ENCODE data around the gene NUDT8. TPM values are rescaled to one million over a fixed set of nuclear protein-coding genes. Genes with fewer than 3 reads are reported as not detected.

NUDT8 gene
- polyA plus RNA-seq, 1 donor, result 14.6 TPM

GRCh38 chr11:67648140-67648795 lies 18.5 kb upstream of the NUDT8 start:
- Histone ChIP-seq H3K27me3 (ENCODE audit: control insufficient read depth, insufficient read depth, low read length) (no peaks in the 10 kb centered on the region), H3K27ac (ENCODE audit: low read length) (peak overlapping the region; percentile 47), H3K4me3 (ENCODE audit: low read length) (no peak overlapping the region), H3K9me3 (ENCODE audit: control insufficient read depth, low read depth, low read length) (no peaks in the 10 kb centered on the region), H3K36me3 (ENCODE audit: control insufficient read depth, insufficient read depth, low read length) (peaks cover 18% of the 10 kb centered on the region), H3K4me1 (ENCODE audit: control insufficient read depth, insufficient read depth, low read length) (peaks cover 43% of the 10 kb centered on the region)
- no CpG with 5 or more reads among the region's 12 CpGs for WGBS (ENCODE audit: insufficient coverage, low lambda C conversion rate)
- peak in 1 of 2 donors; percentile 43 for DNase-seq

- H3K27ac ChIP-seq (ENCODE audit: low read length), result peak overlapping the region; percentile 47
- no peaks in the 10 kb centered on the region for H3K9me3 ChIP-seq (ENCODE audit: control insufficient read depth, low read depth, low read length)
- H3K4me1 ChIP-seq (ENCODE audit: control insufficient read depth, insufficient read depth, low read length), result peaks cover 41% of the 10 kb centered on the region
- H3K36me3 ChIP-seq (ENCODE audit: control insufficient read depth, insufficient read depth, low read length), result peaks cover 18% of the 10 kb centered on the region
- H3K27me3 ChIP-seq (ENCODE audit: control insufficient read depth, insufficient read depth, low read length), result no peaks in the 10 kb centered on the region
- WGBS (ENCODE audit: insufficient coverage, low lambda C conversion rate), result no CpG with 5 or more reads among the region's 15 CpGs
- peak; percentile 69 to 82 for DNase-seq
- H3K4me3 ChIP-seq (ENCODE audit: low read length), result no peak overlapping the region
Observed at GRCh38 chr11:67647471-67647870, 17.7 kb upstream of the NUDT8 start.

- no peak overlapping the region for H3K4me3 ChIP-seq (ENCODE audit: low read length)
- peak in 1 of 2 donors; percentile 21 for DNase-seq
- no peaks in the 10 kb centered on the region for H3K27me3 ChIP-seq (ENCODE audit: control insufficient read depth, insufficient read depth, low read length)
- H3K9me3 ChIP-seq (ENCODE audit: control insufficient read depth, low read depth, low read length), result no peaks in the 10 kb centered on the region
- WGBS (ENCODE audit: insufficient coverage, low lambda C conversion rate), result no CpG with 5 or more reads among the region's 24 CpGs
- peaks cover 18% of the 10 kb centered on the region for H3K36me3 ChIP-seq (ENCODE audit: control insufficient read depth, insufficient read depth, low read length)
- H3K27ac ChIP-seq (ENCODE audit: low read length), result no peak overlapping the region
- H3K4me1 ChIP-seq (ENCODE audit: control insufficient read depth, insufficient read depth, low read length), result peaks cover 38% of the 10 kb centered on the region
Observed at GRCh38 chr11:67646535-67647336, 17.0 kb upstream of the NUDT8 start.

- 67% methylated on average over 3 of the region's 24 CpGs for WGBS (ENCODE audit: insufficient coverage, low lambda C conversion rate)
Observed at GRCh38 chr11:67645521-67646461, 16.1 kb upstream of the NUDT8 start.

GRCh38 chr11:67644472-67645418 lies 15.0 kb upstream of the NUDT8 start:
- H3K4me1 ChIP-seq (ENCODE audit: control insufficient read depth, insufficient read depth, low read length), result peaks cover 33% of the 10 kb centered on the region
- H3K27ac ChIP-seq (ENCODE audit: low read length), result no peak overlapping the region
- WGBS (ENCODE audit: insufficient coverage, low lambda C conversion rate), result no CpG with 5 or more reads among the region's 22 CpGs
- peaks cover 18% of the 10 kb centered on the region for H3K36me3 ChIP-seq (ENCODE audit: control insufficient read depth, insufficient read depth, low read length)
- H3K4me3 ChIP-seq (ENCODE audit: low read length), result no peak overlapping the region
- no peak for DNase-seq
- H3K9me3 ChIP-seq (ENCODE audit: control insufficient read depth, low read depth, low read length), result no peaks in the 10 kb centered on the region
- no peaks in the 10 kb centered on the region for H3K27me3 ChIP-seq (ENCODE audit: control insufficient read depth, insufficient read depth, low read length)

More at GRCh38 chr11:67645521-67646461, 16.1 kb upstream of the NUDT8 start:
- no peak overlapping the region for H3K27ac ChIP-seq (ENCODE audit: low read length)
- H3K36me3 ChIP-seq (ENCODE audit: control insufficient read depth, insufficient read depth, low read length), result peaks cover 18% of the 10 kb centered on the region
- H3K4me3 ChIP-seq (ENCODE audit: low read length), result no peak overlapping the region
- no peak for DNase-seq
- no peaks in the 10 kb centered on the region for H3K9me3 ChIP-seq (ENCODE audit: control insufficient read depth, low read depth, low read length)
- peaks cover 38% of the 10 kb centered on the region for H3K4me1 ChIP-seq (ENCODE audit: control insufficient read depth, insufficient read depth, low read length)
- H3K27me3 ChIP-seq (ENCODE audit: control insufficient read depth, insufficient read depth, low read length), result no peaks in the 10 kb centered on the region

- no peaks in the 10 kb centered on the region for H3K27me3 ChIP-seq (ENCODE audit: control insufficient read depth, insufficient read depth, low read length)
- H3K36me3 ChIP-seq (ENCODE audit: control insufficient read depth, insufficient read depth, low read length), result peaks cover 18% of the 10 kb centered on the region
- 100% methylated on average over 2 of the region's 5 CpGs for WGBS (ENCODE audit: insufficient coverage, low lambda C conversion rate)
Observed at GRCh38 chr11:67644042-67644441, 14.3 kb upstream of the NUDT8 start.

GRCh38 chr11:67642173-67643120 lies 12.7 kb upstream of the NUDT8 start:
- H3K27ac ChIP-seq (ENCODE audit: low read length), result no peak overlapping the region
- no peaks in the 10 kb centered on the region for H3K27me3 ChIP-seq (ENCODE audit: control insufficient read depth, insufficient read depth, low read length)
- WGBS (ENCODE audit: insufficient coverage, low lambda C conversion rate), result no CpG with 5 or more reads among the region's 15 CpGs
- H3K4me3 ChIP-seq (ENCODE audit: low read length), result no peak overlapping the region
- H3K36me3 ChIP-seq (ENCODE audit: control insufficient read depth, insufficient read depth, low read length), result peaks cover 18% of the 10 kb centered on the region
- no peaks in the 10 kb centered on the region for H3K9me3 ChIP-seq (ENCODE audit: control insufficient read depth, low read depth, low read length)
- no peak for DNase-seq
- H3K4me1 ChIP-seq (ENCODE audit: control insufficient read depth, insufficient read depth, low read length), result peaks cover 11% of the 10 kb centered on the region

More at GRCh38 chr11:67644042-67644441, 14.3 kb upstream of the NUDT8 start:
- no peak for DNase-seq
- H3K27ac ChIP-seq (ENCODE audit: low read length), result no peak overlapping the region
- peaks cover 26% of the 10 kb centered on the region for H3K4me1 ChIP-seq (ENCODE audit: control insufficient read depth, insufficient read depth, low read length)
- H3K9me3 ChIP-seq (ENCODE audit: control insufficient read depth, low read depth, low read length), result no peaks in the 10 kb centered on the region
- H3K4me3 ChIP-seq (ENCODE audit: low read length), result no peak overlapping the region

GRCh38 chr11:67641338-67642172 lies 11.8 kb upstream of the NUDT8 start:
- no CpG with 5 or more reads among the region's 28 CpGs for WGBS (ENCODE audit: insufficient coverage, low lambda C conversion rate)
- no peak for DNase-seq
- Histone ChIP-seq H3K36me3 (ENCODE audit: control insufficient read depth, insufficient read depth, low read length) (peaks cover 18% of the 10 kb centered on the region), H3K4me1 (ENCODE audit: control insufficient read depth, insufficient read depth, low read length) (peaks cover 2% of the 10 kb centered on the region), H3K4me3 (ENCODE audit: low read length) (no peak overlapping the region), H3K27me3 (ENCODE audit: control insufficient read depth, insufficient read depth, low read length) (no peaks in the 10 kb centered on the region), H3K9me3 (ENCODE audit: control insufficient read depth, low read depth, low read length) (no peaks in the 10 kb centered on the region), H3K27ac (ENCODE audit: low read length) (no peak overlapping the region)

All from large intestine (tissue), 3 donors.